HFF-Myc (cell line): ENCODE data around the gene LRRC63.
"Not testable (repeated sequence)": the region's sequence is repeated elsewhere in the genome, so short reads cannot be mapped to it uniquely, and the experiment has no call there.

Experiments used
- DNase-seq: peaks from one replicate; pipeline ENCODE4 v3.0.0-alpha.2; 2011; ENCODE audit warnings: low read depth; ENCODE audit errors: extremely low read depth
- H3K4me3 ChIP-seq: replicated peaks from 2 replicates; pipeline ENCODE4 v1.5.1; 2011; ENCODE audit warnings: low read depth, mild to moderate bottlenecking, control low read depth, low read length
- CTCF ChIP-seq: IDR thresholded peaks from 2 replicates; pipeline ENCODE4 v1.5.1; 2012; ENCODE audit warnings: mild to moderate bottlenecking, low read depth, low read length, control low read depth; ENCODE audit errors: missing control alignments

The LRRC63 gene, protein sequence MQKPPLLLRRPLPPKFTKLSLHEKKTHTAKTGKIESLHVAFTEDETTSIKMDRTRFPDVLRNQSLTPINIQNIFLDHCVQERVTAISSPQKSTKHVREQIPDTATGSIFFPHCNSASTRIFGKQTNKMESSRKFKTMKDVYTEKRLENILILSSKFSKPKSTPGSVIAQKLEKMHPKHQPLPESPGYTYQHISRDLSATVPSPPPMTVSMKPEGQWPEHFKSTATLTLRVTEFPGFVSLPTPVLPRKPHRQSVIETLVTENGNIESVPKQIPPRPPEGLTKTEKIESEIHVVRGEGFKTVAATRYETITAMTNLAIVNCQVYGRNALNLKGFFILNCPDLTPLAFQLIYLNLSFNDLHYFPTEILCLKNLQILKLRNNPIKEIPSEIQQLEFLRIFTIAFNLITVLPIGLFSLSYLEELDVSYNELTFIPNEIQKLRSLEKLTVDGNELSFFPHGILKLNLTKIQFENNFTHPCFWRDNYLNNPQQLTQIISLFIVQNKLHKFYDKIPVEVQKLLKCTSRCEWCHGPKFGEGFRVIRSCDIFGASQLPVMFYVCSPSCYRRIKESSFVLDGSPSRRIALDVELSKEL

DNA sequence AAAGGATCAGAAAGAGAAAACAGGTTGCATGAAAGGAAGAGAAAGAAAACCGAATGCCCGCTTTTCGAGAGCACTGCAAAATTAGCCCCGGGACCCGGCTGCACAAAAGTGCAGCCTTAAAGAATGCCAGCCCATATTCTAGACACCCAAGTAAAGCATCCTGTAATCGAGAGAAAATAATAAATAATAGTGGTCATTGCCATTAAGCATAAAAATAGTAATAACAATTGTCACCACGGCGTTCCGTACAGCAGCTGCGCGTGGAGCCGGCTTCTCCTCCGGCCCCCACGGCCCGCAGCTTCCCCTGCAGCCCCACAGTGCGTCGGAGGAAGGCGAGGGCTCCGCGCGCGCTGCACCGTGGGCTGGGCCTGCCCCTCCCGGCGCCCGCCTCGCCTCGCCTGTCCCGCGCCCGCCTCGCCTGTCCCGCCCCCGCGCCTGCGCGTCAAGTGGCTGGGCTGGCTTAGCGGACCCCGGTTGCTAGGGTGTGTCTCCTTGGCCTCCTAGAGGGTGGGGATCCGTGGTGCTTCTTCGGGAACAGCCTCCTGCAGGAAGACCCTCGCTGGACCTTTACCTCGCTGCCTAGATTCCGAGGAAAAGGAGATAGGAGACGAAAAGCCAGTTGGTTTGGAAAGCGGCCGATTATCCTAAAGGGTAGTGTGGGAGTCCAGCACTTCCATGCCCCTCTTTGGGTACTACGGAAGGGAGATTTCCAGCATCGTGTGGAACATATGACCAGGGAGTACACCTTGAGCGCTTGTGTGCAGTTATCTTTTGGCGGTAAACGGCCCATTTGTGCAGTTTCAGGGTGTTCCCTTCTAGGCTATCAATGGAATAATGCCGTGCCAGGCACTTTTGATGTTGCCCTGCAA, at the start of gene LRRC63:
Gene LRRC63 (plus strand): TSS at position 446 of the 869 bp plus-strand sequence. CDS start 1,107 bp downstream, outside the sequence.
- H3K4me3 ChIP-seq = peak within 1 kb of the TSS; percentile 33

DNA sequence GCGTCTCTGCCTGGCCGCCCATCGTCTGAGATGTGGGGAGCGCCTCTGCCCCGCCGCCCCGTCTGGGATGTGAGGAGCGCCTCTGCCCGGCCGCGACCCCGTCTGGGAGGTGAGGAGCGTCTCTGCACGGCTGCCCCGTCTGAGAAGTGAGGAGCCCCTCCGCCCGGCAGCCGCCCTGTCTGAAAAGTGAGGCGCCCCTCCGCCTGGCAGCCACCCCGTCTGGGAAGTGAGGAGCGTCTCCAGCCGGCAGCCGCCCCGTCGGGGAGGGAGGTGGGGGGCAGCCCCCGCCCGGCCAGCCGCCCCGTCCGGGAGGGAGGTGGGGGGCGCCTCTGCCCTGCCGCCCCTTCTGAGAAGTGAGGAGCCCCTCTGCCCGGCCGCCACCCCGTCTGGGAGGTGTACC, 49.0 kb upstream of the LRRC63 start:
- H3K4me3 ChIP-seq, DNase-seq: not testable (repeated sequence)

More for the DNA sequence above, at the start of gene LRRC63:
- no peak for TF ChIP-seq CTCF
- no peak for DNase-seq

DNA sequence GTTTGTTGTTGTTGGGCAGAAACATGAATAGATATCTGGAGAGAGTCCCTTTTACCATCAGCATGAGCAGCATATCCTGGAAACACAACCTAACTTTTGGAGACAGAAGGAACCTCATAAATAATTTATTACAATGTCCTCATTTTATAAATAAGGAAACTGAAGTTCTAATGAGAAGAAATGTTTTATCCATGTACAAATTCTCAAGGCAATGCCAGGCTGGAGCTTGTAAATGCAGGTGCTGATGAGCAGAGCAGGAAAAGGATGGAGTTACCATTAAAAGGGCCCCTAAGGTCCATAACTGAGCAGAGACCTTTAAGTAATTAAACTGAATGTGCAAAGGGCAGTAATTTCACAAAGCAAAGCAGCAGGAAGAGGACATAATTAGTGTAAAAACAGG, 47.1 kb upstream of the LRRC63 start:
- no peak overlapping the region for H3K4me3 ChIP-seq
- no peak for DNase-seq

GRCh38 chr13:46165485-46166223, 46.1 kb upstream of the LRRC63 start:
- DNase-seq = no peak
- TF ChIP-seq CTCF = no peak
- no peak overlapping the region for H3K4me3 ChIP-seq

More for the DNA sequence above, 47.1 kb upstream of the LRRC63 start:
- TF ChIP-seq CTCF = no peak

- no peak for DNase-seq
- no peak overlapping the region for H3K4me3 ChIP-seq
- TF ChIP-seq CTCF = no peak
These were observed 45.5 kb upstream of the LRRC63 start for GRCh38 chr13:46166224-46166584.

- H3K4me3 ChIP-seq = no peak overlapping the region
- DNase-seq = no peak
- TF ChIP-seq CTCF = no peak
These were observed 44.6 kb upstream of the LRRC63 start for GRCh38 chr13:46166947-46167610.
